Testis (tissue), 3 donors: ENCODE results near the gene TTLL1. TPM values are rescaled to one million over a fixed set of nuclear protein-coding genes. Genes with fewer than 3 reads are reported as not detected.

Experiments used
- DNase-seq: peaks from one replicate; pipeline ENCODE4 v3.0.0-alpha.2; 2019
- H3K27ac ChIP-seq, 2 donors: fragments of 200-600 bp; sonication (generic); one replicate each; pipeline ENCODE4 v1.5.1; 2019
- H3K27me3 ChIP-seq: fragments of 200-600 bp; sonication (generic); one replicate; pipeline ENCODE4 v1.5.1; 2019
- H3K36me3 ChIP-seq: fragments of 200-600 bp; sonication (generic); one replicate; pipeline ENCODE4 v1.5.1; 2017; ENCODE audit warnings: low read depth; ENCODE audit errors: missing control alignments
- H3K4me1 ChIP-seq: fragments of 200-600 bp; sonication (generic); one replicate; pipeline ENCODE4 v1.5.1; 2019
- H3K4me3 ChIP-seq, 2 donors: fragments of 200-600 bp; sonication (generic); one replicate each; pipeline ENCODE4 v1.5.1; 2017 to 2019
- H3K9me3 ChIP-seq: fragments of 200-600 bp; sonication (generic); one replicate; pipeline ENCODE4 v1.5.1; 2017
- CTCF ChIP-seq, 3 experiments: fragments of 450-650 bp in 2 of 3; fragments of 200-600 bp in 1 of 3; sonication (generic) in 1 of 3; IDR thresholded peaks; one replicate each; pipeline ENCODE4 v1.5.1; 2016 to 2019; ENCODE audit warnings: antibody characterized with exemption in 3 of 3, mild to moderate bottlenecking in 2 of 3, moderate library complexity in 1 of 3
- POLR2A ChIP-seq: fragments of 450-650 bp; IDR thresholded peaks from one replicate; pipeline ENCODE4 v1.6.1; 2017; ENCODE audit warnings: antibody characterized with exemption, mild to moderate bottlenecking, moderate library complexity
- WGBS, 2 donors: methylation state at CpG; one replicate each; pipeline ENCODE4 v1.1.5; 2018; 5-methylcytosine and 5-hydroxymethylcytosine counted together
- intact Hi-C: fragments of 100-400 bp; cut with DNase I; formaldehyde crosslinking; loops from one replicate; pipeline ENCODE4 v1.15.1; 2023; ENCODE audit warnings: low total_unique reads
- polyA plus RNA-seq: library from polyadenylated mRNA; stranded (reverse); fragments of 350-450 nt; fragmentation: Illumina TruSeq; extraction: RNeasy Lipid Tissue Mini Kit (QIAGEN cat#74804); gene quantifications from one replicate; pipeline ENCODE4 v1.2.3, GENCODE V29; 2014; ENCODE audit warnings: low read depth, low replicate concordance; ENCODE audit not compliant: insufficient read depth
- total RNA-seq, 2 donors: library from RNA; depleted of rRNA; stranded (reverse); fragments of >200 nt; gene quantifications; one replicate each; pipeline ENCODE4 v1.2.3, GENCODE V29; 2016

The TTLL1 gene
- total and polyA plus RNA-seq, 3 donors from 2014 or later = 22.5 to 30.0 (median 28.9) TPM

- DNase-seq = no peak
- TF ChIP-seq CTCF (IDR thresholded peaks at IDR 0.05) (no peak), POLR2A (no peak)
- no peak overlapping the region for H3K27ac ChIP-seq
- H3K9me3 ChIP-seq = no peaks in the 10 kb centered on the region
- H3K27me3 ChIP-seq = no peaks in the 10 kb centered on the region
- intact Hi-C loops = no loop called here
- WGBS, 2 donors = 75 to 77% methylated on average over 7 of the region's 7 CpGs
- H3K4me1 ChIP-seq = no peaks in the 10 kb centered on the region
- H3K36me3 ChIP-seq = no peaks in the 10 kb centered on the region
- H3K4me3 ChIP-seq = no peak overlapping the region
Measured at GRCh38 chr22:43118953-43119458, 29.8 kb upstream of the TTLL1 start.

GRCh38 chr22:43118024-43118849 is 29.0 kb upstream of the TTLL1 start:
- Histone ChIP-seq H3K4me1 (no peaks in the 10 kb centered on the region), H3K9me3 (no peaks in the 10 kb centered on the region), H3K27ac (no peak overlapping the region), H3K36me3 (no peaks in the 10 kb centered on the region), H3K27me3 (no peaks in the 10 kb centered on the region), H3K4me3 (no peak overlapping the region)
- no peak for DNase-seq
- WGBS, 2 donors = 86 to 88% methylated on average over 21 of the region's 21 CpGs
- intact Hi-C loops = no loop called here
- TF ChIP-seq POLR2A (no peak), CTCF (IDR thresholded peaks at IDR 0.05) (no peak)

GRCh38 chr22:43116932-43117331 is 27.7 kb upstream of the TTLL1 start:
- intact Hi-C loops = no loop called here
- Histone ChIP-seq H3K4me3 (no peak overlapping the region), H3K36me3 (no peaks in the 10 kb centered on the region), H3K9me3 (no peaks in the 10 kb centered on the region), H3K27ac (no peak overlapping the region), H3K4me1 (no peaks in the 10 kb centered on the region), H3K27me3 (no peaks in the 10 kb centered on the region)
- 92 to 96% methylated on average over 7 of the region's 7 CpGs for WGBS, 2 donors
- DNase-seq = no peak
- TF ChIP-seq CTCF (IDR thresholded peaks at IDR 0.05) = no peak
- TF ChIP-seq POLR2A = no peak

GRCh38 chr22:43114958-43115357 is 25.8 kb upstream of the TTLL1 start:
- 61 to 73% methylated on average over 5 of the region's 5 CpGs for WGBS, 2 donors
- TF ChIP-seq POLR2A (no peak), CTCF (IDR thresholded peaks at IDR 0.05) (no peak)
- H3K4me1 ChIP-seq = peaks cover 5% of the 10 kb centered on the region
- no peak overlapping the region for H3K27ac ChIP-seq
- no peaks in the 10 kb centered on the region for H3K9me3 ChIP-seq
- H3K27me3 ChIP-seq = no peaks in the 10 kb centered on the region
- H3K36me3 ChIP-seq = no peaks in the 10 kb centered on the region
- DNase-seq = no peak
- intact Hi-C loops = no loop called here
- H3K4me3 ChIP-seq = no peak overlapping the region
